Measurements from ENCODE around the gene MICALL2. TPM values are rescaled to one million over a fixed set of nuclear protein-coding genes. Genes with fewer than 3 reads are reported as not detected.

MICALL2 gene
- total RNA-seq, 6 experiments from 2014 or later, result 8.2 to 23.8 (median 13.6) TPM

DNA sequence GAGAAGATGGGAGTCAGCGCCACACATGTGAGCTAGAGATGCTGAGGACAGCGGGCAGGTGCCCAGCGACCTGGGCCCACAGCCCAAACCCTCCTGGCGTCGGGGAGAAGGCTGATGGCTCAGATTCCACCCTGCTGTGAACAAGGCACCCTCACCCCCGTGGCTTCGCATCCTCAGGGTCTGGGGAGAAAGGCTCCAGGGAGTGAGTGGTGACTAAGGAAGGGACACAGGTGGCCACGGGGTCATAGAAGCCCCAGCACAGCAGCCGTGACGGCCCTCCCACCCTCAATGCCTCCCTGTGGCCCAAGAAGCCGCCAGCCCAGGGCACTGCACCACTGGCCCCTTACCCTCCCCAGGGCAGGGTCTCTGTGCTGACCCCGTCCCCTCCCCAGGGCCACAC lies 25.3 kb upstream of the MICALL2 start:
- DNase-seq, result no peak

DNA sequence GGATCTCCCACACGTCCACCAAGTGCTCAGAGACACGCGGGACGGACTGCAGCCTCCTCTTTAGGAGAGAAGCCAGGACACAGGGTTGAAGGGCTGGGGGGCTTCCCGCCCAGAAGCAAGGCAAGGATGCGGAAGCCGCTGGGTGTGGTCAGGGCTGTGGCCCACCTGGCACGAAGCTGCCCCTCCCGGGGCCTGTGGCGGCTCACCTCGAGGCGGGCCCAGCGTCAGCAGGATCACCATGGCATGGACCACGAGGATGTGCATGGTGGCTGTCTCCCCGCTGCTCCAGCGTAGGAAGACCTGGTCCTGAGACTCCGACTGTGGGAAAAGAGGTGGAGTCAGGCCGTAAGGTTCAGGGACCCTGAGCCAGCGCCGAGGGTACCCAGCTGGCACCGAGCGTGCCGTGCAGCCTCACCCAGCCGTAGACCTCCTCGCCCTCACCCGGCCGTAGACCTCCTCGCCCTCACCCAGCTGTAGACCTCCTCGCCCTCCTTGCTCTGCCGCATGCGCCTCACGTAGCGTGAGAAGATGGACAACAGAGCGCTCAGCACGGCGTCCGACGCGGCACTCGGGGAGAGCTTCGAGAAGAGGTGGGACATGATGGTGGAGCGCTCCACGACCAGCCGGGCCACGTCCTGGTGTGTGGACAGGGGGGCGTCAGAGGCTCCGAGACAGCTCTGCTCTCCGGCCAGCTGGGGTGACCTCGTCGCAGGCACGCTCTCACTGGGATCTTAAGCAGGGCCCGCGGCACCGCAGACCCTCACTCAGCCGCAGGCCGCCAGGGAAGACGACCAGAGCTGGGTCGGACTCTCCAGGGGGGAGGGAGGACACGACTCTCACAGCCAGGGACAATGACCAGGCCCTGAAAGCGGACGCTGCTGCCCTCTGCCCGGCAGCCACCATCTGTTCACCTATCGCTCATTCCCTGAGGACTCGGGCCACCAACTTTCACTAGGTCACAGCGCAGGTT lies 24.6 kb upstream of the MICALL2 start:
- no peaks in the 10 kb centered on the region for H3K27me3 ChIP-seq
- H3K9me3 ChIP-seq, result no peaks in the 10 kb centered on the region
- intact Hi-C loops (cut with DNase I), result no loop called here
- no peak overlapping the region for H3K27ac ChIP-seq
- no peak overlapping the region for H3K4me3 ChIP-seq
- TF ChIP-seq, protein P1, sequence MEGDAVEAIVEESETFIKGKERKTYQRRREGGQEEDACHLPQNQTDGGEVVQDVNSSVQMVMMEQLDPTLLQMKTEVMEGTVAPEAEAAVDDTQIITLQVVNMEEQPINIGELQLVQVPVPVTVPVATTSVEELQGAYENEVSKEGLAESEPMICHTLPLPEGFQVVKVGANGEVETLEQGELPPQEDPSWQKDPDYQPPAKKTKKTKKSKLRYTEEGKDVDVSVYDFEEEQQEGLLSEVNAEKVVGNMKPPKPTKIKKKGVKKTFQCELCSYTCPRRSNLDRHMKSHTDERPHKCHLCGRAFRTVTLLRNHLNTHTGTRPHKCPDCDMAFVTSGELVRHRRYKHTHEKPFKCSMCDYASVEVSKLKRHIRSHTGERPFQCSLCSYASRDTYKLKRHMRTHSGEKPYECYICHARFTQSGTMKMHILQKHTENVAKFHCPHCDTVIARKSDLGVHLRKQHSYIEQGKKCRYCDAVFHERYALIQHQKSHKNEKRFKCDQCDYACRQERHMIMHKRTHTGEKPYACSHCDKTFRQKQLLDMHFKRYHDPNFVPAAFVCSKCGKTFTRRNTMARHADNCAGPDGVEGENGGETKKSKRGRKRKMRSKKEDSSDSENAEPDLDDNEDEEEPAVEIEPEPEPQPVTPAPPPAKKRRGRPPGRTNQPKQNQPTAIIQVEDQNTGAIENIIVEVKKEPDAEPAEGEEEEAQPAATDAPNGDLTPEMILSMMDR (IDR thresholded peaks at IDR 0.05), result no peak
- no peak for TF ChIP-seq POLR2A (IDR thresholded peaks at IDR 0.05)
- ATAC-seq (no peak), DNase-seq (no peak)
- H3K36me3 ChIP-seq, result peaks cover 0 to 54% (median 9%) of the 10 kb centered on the region in 4 donors
- H3K4me1 ChIP-seq, result no peaks in the 10 kb centered on the region
- 91% methylated on average over 19 of the region's 65 CpGs for WGBS (ENCODE audit: insufficient coverage, low coverage, low lambda C conversion rate, missing lambda C conversion rate)

More for the DNA sequence above, 25.3 kb upstream of the MICALL2 start:
- H3K27ac ChIP-seq, result no peak overlapping the region
- H3K4me3 ChIP-seq, result no peak overlapping the region
- no peaks in the 10 kb centered on the region for H3K9me3 ChIP-seq
- ATAC-seq, result no peak
- H3K36me3 ChIP-seq, result peaks cover 0 to 61% (median 9%) of the 10 kb centered on the region in 4 donors
- WGBS (ENCODE audit: insufficient coverage, low coverage, low lambda C conversion rate, missing lambda C conversion rate), result 81% methylated on average over 3 of the region's 12 CpGs
- H3K4me1 ChIP-seq, result no peaks in the 10 kb centered on the region
- no peaks in the 10 kb centered on the region for H3K27me3 ChIP-seq
- intact Hi-C loops (cut with DNase I), result no loop called here
- TF ChIP-seq POLR2A (IDR thresholded peaks at IDR 0.05), result no peak
- TF ChIP-seq, protein P1 (IDR thresholded peaks at IDR 0.05), result no peak

DNA sequence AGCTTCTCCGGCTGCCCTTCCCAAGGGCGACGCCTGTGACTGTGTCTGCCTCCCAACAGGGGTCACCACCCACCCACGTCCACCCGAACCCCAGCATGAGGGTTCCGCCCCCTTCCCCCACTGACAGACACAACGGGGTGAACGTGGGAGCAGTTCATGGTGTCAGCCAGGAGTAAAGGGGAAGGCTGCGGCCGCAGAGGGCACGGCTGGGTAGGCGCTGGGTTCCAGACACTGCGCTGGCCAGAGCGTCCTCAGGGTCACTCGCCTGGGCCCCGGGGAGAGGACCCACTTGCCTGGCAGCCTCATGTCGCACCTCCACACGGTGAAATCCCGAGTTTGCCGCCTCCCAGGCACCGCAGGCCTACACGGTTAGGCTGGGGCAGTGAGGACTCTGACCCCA lies 23.8 kb upstream of the MICALL2 start:
- intact Hi-C loops (cut with DNase I), result no loop called here
- H3K4me3 ChIP-seq, result no peak overlapping the region
- H3K9me3 ChIP-seq, result no peaks in the 10 kb centered on the region
- DNase-seq, result no peak
- no peak for ATAC-seq
- no peaks in the 10 kb centered on the region for H3K4me1 ChIP-seq
- no peak overlapping the region for H3K27ac ChIP-seq
- whole genome bisulfite sequencing (ENCODE audit: insufficient coverage, low coverage, low lambda C conversion rate, missing lambda C conversion rate), result 95% methylated on average over 4 of the region's 22 CpGs
- no peaks in the 10 kb centered on the region for H3K27me3 ChIP-seq
- peaks cover 0 to 58% (median 9%) of the 10 kb centered on the region in 4 donors for H3K36me3 ChIP-seq
- TF ChIP-seq POLR2A (IDR thresholded peaks at IDR 0.05), result no peak
- TF ChIP-seq, protein P1 (IDR thresholded peaks at IDR 0.05), result no peak

DNA sequence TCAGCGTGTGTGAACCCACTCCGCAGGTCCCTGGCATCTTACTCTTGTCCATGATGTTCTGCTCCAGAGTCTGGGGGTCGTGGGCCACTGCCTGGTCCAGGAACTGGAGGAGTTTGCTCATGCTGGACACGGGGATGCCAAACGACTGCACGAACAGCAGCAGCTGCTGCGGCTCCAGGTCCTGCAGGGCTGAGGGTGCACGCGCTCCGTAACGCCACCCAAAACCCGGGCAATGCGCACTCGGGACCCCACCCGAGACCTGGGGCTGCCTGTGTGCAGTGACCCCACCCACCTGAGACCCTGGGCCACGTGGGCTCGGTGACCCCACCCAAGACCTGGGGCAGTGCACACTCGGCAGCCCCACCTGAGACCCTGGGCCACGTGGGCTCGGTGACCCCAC lies 22.0 kb upstream of the MICALL2 start:
- no peaks in the 10 kb centered on the region for H3K9me3 ChIP-seq
- TF ChIP-seq, protein P1 (IDR thresholded peaks at IDR 0.05), result no peak
- no peak for TF ChIP-seq POLR2A (IDR thresholded peaks at IDR 0.05)
- H3K4me3 ChIP-seq, result no peak overlapping the region
- H3K27me3 ChIP-seq, result no peaks in the 10 kb centered on the region
- WGBS (ENCODE audit: insufficient coverage, low coverage, low lambda C conversion rate, missing lambda C conversion rate), result no CpG with 5 or more reads among the region's 20 CpGs
- intact Hi-C loops (cut with DNase I), result no loop called here
- no peaks in the 10 kb centered on the region for H3K4me1 ChIP-seq
- H3K36me3 ChIP-seq, result peaks cover 0 to 50% (median 8%) of the 10 kb centered on the region in 4 donors
- ATAC-seq, result no peak
- no peak for DNase-seq
- H3K27ac ChIP-seq, result no peak overlapping the region

Data from right lobe of liver (tissue), 6 donors.